K562 (cell line): Measurements from ENCODE around the gene MYCL. TPM values are rescaled to one million over a fixed set of nuclear protein-coding genes. Genes with fewer than 3 reads are reported as not detected.

Source experiments
- ATF1 ChIP-seq, 2 experiments: fragments of 450-650 bp in 1 of 2; IDR thresholded peaks; 2 replicates each; pipeline ENCODE4 v1.6.1; 2016; ENCODE audit warnings: missing compliant biosample characterization in 1 of 2, missing genetic modification characterization in 1 of 2
- EGR1 ChIP-seq: fragments of 450-650 bp; conservative IDR thresholded peaks from 2 replicates; pipeline ENCODE4 v1.6.1; 2017; ENCODE audit warnings: mild to moderate bottlenecking
- PML ChIP-seq: IDR thresholded peaks from 2 replicates; pipeline ENCODE4 v1.6.1; 2012; ENCODE audit warnings: low read length, inconsistent platforms
- SMAD4 ChIP-seq: fragments of 250-450 bp; sonication (Bioruptor Pico); conservative IDR thresholded peaks from 2 replicates; pipeline ENCODE4 v1.8.0; 2021; ENCODE audit warnings: inconsistent platforms, mild to moderate bottlenecking, moderate library complexity
- TBP ChIP-seq: optimal IDR thresholded peaks from 2 replicates; pipeline ENCODE3; 2011; ENCODE audit warnings: low read depth, low read length, improper control_type of control experiment
- ZNF217 ChIP-seq: sonication (generic); formaldehyde crosslinking; IDR thresholded peaks from 2 replicates; pipeline ENCODE4 v1.8.0; 2022; ENCODE audit warnings: mild to moderate bottlenecking, missing genetic modification reagents
- ZNF668 ChIP-seq: fragments of 250-450 bp; sonication (Bioruptor Pico); IDR thresholded peaks from 2 replicates; pipeline ENCODE4 v1.8.0; 2022; ENCODE audit warnings: mild to moderate bottlenecking, inconsistent platforms
- polyA plus RNA-seq, 8 experiments: library from polyadenylated mRNA; depleted of rRNA in 4 of 8; stranded (reverse) in 5 of 8; unstranded in 3 of 8; fragments of >200 nt; fragmentation: Nextera tagmentation in 2 of 8; fragmentation: Illumina TruSeq in 1 of 8; extraction: Ambion mirVana in 2 of 8; extraction: Trizol in 1 of 8; gene quantifications; 2 replicates each; pipeline versions ENCODE4 v1.2.1 to v1.2.3, GENCODE V29; 2011 to 2014; ENCODE audit warnings: inconsistent platforms in 1 of 8, missing spikeins in 1 of 8
- total RNA-seq, 7 experiments: library from RNA; depleted of rRNA in 6 of 7; stranded (reverse); fragments of >200 nt in 6 of 7; fragmentation: Illumina TruSeq in 2 of 7; extraction: Trizol in 2 of 7; gene quantifications; 2 replicates each; pipeline versions ENCODE4 v1.2.1 to v1.2.3, GENCODE V29; 2011 to 2021; ENCODE audit warnings: low replicate concordance in 1 of 7
- TF ChIP-seq, protein P1 (sequence below): fragments of 450-650 bp; IDR thresholded peaks from 2 replicates; pipeline ENCODE4 v1.6.1; 2016; ENCODE audit warnings: mild to moderate bottlenecking, moderate library complexity
- TF ChIP-seq, protein P2 (sequence below): fragments of 250-450 bp; sonication (Bioruptor Pico); IDR thresholded peaks from 2 replicates; pipeline ENCODE4 v1.9.0; 2021; ENCODE audit warnings: mild to moderate bottlenecking, inconsistent platforms
- TF ChIP-seq, protein P3 (sequence below): sonication (generic); formaldehyde crosslinking; IDR thresholded peaks from 2 replicates; pipeline ENCODE4 v1.9.0; 2022; ENCODE audit warnings: mild to moderate bottlenecking, missing genetic modification reagents
- TF ChIP-seq, protein P4 (sequence below): IDR thresholded peaks from 3 replicates; pipeline ENCODE4 v1.6.1; 2011; ENCODE audit warnings: borderline replicate concordance, mild to moderate bottlenecking; ENCODE audit not compliant: insufficient read length, insufficient read depth

MYCL gene
- total and polyA plus RNA-seq, 9 of the 15 experiments (the other 6 are each of a cell fraction or from before 2014, with no cell fraction given): 3.5 to 22.0 (median 12.8) TPM

DNA sequence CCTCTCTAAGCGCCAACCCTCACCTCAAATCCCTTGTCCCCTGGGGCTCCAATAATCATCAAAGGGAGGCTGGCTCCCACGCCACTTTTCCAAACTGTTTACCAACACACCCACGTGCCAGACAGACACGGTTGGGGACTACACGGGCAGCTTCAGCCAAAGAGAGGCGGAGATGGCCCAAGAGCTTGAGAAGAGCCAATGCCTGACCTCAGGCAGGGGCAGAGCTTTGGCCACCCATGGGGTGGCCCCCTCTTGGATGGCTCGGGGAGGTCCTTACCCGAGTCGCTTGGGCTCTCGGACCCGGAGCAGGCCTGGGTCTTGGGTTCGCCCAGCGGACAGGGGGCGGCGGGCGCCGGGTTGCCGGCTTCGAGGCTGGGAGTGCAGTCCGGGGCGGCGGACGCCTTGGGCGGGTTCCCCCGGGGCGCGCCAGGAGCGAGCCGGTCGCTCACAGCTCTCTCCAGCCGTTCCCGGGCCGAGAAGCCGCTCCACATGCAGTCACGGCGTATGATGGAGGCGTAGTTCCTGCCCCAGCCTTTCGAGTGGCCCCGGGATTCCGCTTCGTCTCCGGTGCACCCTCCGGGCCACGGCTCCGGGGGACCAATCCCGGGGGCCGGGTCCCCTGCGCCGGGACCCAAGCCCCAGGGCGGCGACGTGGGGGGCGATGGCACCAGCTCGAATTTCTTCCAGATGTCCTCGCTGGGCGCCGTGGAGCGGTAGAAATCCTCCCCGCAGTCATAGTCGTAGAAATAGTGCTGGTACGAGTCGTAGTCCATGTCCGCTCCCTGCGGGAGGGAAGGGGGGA lies 854 bp downstream of the MYCL start (continued):
- TF ChIP-seq, protein P1, sequence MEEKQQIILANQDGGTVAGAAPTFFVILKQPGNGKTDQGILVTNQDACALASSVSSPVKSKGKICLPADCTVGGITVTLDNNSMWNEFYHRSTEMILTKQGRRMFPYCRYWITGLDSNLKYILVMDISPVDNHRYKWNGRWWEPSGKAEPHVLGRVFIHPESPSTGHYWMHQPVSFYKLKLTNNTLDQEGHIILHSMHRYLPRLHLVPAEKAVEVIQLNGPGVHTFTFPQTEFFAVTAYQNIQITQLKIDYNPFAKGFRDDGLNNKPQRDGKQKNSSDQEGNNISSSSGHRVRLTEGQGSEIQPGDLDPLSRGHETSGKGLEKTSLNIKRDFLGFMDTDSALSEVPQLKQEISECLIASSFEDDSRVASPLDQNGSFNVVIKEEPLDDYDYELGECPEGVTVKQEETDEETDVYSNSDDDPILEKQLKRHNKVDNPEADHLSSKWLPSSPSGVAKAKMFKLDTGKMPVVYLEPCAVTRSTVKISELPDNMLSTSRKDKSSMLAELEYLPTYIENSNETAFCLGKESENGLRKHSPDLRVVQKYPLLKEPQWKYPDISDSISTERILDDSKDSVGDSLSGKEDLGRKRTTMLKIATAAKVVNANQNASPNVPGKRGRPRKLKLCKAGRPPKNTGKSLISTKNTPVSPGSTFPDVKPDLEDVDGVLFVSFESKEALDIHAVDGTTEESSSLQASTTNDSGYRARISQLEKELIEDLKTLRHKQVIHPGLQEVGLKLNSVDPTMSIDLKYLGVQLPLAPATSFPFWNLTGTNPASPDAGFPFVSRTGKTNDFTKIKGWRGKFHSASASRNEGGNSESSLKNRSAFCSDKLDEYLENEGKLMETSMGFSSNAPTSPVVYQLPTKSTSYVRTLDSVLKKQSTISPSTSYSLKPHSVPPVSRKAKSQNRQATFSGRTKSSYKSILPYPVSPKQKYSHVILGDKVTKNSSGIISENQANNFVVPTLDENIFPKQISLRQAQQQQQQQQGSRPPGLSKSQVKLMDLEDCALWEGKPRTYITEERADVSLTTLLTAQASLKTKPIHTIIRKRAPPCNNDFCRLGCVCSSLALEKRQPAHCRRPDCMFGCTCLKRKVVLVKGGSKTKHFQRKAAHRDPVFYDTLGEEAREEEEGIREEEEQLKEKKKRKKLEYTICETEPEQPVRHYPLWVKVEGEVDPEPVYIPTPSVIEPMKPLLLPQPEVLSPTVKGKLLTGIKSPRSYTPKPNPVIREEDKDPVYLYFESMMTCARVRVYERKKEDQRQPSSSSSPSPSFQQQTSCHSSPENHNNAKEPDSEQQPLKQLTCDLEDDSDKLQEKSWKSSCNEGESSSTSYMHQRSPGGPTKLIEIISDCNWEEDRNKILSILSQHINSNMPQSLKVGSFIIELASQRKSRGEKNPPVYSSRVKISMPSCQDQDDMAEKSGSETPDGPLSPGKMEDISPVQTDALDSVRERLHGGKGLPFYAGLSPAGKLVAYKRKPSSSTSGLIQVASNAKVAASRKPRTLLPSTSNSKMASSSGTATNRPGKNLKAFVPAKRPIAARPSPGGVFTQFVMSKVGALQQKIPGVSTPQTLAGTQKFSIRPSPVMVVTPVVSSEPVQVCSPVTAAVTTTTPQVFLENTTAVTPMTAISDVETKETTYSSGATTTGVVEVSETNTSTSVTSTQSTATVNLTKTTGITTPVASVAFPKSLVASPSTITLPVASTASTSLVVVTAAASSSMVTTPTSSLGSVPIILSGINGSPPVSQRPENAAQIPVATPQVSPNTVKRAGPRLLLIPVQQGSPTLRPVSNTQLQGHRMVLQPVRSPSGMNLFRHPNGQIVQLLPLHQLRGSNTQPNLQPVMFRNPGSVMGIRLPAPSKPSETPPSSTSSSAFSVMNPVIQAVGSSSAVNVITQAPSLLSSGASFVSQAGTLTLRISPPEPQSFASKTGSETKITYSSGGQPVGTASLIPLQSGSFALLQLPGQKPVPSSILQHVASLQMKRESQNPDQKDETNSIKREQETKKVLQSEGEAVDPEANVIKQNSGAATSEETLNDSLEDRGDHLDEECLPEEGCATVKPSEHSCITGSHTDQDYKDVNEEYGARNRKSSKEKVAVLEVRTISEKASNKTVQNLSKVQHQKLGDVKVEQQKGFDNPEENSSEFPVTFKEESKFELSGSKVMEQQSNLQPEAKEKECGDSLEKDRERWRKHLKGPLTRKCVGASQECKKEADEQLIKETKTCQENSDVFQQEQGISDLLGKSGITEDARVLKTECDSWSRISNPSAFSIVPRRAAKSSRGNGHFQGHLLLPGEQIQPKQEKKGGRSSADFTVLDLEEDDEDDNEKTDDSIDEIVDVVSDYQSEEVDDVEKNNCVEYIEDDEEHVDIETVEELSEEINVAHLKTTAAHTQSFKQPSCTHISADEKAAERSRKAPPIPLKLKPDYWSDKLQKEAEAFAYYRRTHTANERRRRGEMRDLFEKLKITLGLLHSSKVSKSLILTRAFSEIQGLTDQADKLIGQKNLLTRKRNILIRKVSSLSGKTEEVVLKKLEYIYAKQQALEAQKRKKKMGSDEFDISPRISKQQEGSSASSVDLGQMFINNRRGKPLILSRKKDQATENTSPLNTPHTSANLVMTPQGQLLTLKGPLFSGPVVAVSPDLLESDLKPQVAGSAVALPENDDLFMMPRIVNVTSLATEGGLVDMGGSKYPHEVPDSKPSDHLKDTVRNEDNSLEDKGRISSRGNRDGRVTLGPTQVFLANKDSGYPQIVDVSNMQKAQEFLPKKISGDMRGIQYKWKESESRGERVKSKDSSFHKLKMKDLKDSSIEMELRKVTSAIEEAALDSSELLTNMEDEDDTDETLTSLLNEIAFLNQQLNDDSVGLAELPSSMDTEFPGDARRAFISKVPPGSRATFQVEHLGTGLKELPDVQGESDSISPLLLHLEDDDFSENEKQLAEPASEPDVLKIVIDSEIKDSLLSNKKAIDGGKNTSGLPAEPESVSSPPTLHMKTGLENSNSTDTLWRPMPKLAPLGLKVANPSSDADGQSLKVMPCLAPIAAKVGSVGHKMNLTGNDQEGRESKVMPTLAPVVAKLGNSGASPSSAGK: peak; percentile 86
- TF ChIP-seq, protein P2, sequence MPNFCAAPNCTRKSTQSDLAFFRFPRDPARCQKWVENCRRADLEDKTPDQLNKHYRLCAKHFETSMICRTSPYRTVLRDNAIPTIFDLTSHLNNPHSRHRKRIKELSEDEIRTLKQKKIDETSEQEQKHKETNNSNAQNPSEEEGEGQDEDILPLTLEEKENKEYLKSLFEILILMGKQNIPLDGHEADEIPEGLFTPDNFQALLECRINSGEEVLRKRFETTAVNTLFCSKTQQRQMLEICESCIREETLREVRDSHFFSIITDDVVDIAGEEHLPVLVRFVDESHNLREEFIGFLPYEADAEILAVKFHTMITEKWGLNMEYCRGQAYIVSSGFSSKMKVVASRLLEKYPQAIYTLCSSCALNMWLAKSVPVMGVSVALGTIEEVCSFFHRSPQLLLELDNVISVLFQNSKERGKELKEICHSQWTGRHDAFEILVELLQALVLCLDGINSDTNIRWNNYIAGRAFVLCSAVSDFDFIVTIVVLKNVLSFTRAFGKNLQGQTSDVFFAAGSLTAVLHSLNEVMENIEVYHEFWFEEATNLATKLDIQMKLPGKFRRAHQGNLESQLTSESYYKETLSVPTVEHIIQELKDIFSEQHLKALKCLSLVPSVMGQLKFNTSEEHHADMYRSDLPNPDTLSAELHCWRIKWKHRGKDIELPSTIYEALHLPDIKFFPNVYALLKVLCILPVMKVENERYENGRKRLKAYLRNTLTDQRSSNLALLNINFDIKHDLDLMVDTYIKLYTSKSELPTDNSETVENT: no peak
- TF ChIP-seq ATF1 (CRISPR knock-in tag; IDR thresholded peaks at IDR 0.05) (no peak), ATF1 (tag; IDR thresholded peaks at IDR 0.05) (no peak), ZNF668 (CRISPR knock-in tag) (no peak), PML (no peak), EGR1 (0 out of 2 replicates have a peak, but pooled peaks have one; percentile 26), ZNF217 (CRISPR knock-in tag) (no peak), TBP (no peak), SMAD4 (no peak)
- TF ChIP-seq, protein P3, sequence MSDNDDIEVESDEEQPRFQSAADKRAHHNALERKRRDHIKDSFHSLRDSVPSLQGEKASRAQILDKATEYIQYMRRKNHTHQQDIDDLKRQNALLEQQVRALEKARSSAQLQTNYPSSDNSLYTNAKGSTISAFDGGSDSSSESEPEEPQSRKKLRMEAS (CRISPR knock-in tag): peak; percentile 75
- TF ChIP-seq, protein P4, sequence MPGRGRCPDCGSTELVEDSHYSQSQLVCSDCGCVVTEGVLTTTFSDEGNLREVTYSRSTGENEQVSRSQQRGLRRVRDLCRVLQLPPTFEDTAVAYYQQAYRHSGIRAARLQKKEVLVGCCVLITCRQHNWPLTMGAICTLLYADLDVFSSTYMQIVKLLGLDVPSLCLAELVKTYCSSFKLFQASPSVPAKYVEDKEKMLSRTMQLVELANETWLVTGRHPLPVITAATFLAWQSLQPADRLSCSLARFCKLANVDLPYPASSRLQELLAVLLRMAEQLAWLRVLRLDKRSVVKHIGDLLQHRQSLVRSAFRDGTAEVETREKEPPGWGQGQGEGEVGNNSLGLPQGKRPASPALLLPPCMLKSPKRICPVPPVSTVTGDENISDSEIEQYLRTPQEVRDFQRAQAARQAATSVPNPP: no peak
